GM12878 (cell line): ENCODE results near the gene SCLY. TPM values are rescaled to one million over a fixed set of nuclear protein-coding genes. Genes with fewer than 3 reads are reported as not detected.

Experiments used
- ATAC-seq: fragments of 200-7000 bp; cut with Tn5 transposase; 3 replicates; pipeline ENCODE4 v1.9.1; 2020; ENCODE audit warnings: mild to moderate bottlenecking, moderate library complexity
- BruUV-seq: library from RNA; stranded (reverse); fragments of 400-500 nt; replicated peaks from 2 replicates; lab custom pipeline; 2021; lab: Mats Ljungman, UMichigan
- CTCF ChIA-PET: fragments of 300-600 bp; sonication (Branson Sonifier 250); formaldehyde crosslinking; extraction: SDS; loops from one replicate; lab custom pipeline; 2021; ENCODE audit warnings: inconsistent platforms; lab: Yijun Ruan, JAX
- POLR2A ChIA-PET: fragments of 350-600 bp; formaldehyde crosslinking; extraction: SDS; loops from one replicate; lab custom pipeline; 2021; ENCODE audit warnings: inconsistent platforms; lab: Charles Lee
- RAD21 ChIA-PET: fragments of 300-600 bp; sonication (Branson Sonifier 250); formaldehyde crosslinking; loops from one replicate; lab custom pipeline; 2023; ENCODE audit warnings: antibody characterized with exemption; ENCODE audit not compliant: unreplicated experiment; lab: Charles Lee
- SMC1A ChIA-PET: fragments of 300-600 bp; sonication (Branson Sonifier 250); formaldehyde crosslinking; loops from one replicate; lab custom pipeline; 2023; ENCODE audit not compliant: unreplicated experiment, uncharacterized antibody; lab: Charles Lee
- DNase-seq: peaks from one replicate; pipeline ENCODE4 v3.0.0-alpha.2; 2011; ENCODE audit warnings: low read depth, low spot score
- FAIRE-seq: peaks from 3 replicates; lab custom pipeline; 2011; peaks lifted over from hg19 to GRCh38; lab: Jason Lieb, UNC
- H2AFZ ChIP-seq: 2 replicates; pipeline ENCODE4 v1.6.0; 2011; ENCODE audit warnings: low read depth, low read length, control low read depth; ENCODE audit not compliant: control insufficient read depth
- H3K27ac ChIP-seq: 2 replicates; pipeline ENCODE4 v1.5.1; 2011; ENCODE audit warnings: control low read depth; ENCODE audit not compliant: control insufficient read depth, insufficient read depth
- H3K27me3 ChIP-seq, 2 experiments: replicated peaks in 1 of 2; 2 replicates each; pipeline versions ENCODE4 v1.6.0 to v1.6.1; 2011; ENCODE audit warnings: low read length in 1 of 2; ENCODE audit not compliant: control insufficient read depth in 2 of 2, insufficient read depth in 2 of 2
- H3K36me3 ChIP-seq, 2 experiments: 2 replicates each; pipeline ENCODE4 v1.5.1; 2011; ENCODE audit warnings: low read length in 1 of 2; ENCODE audit not compliant: control insufficient read depth in 2 of 2, insufficient read depth in 2 of 2
- H3K4me1 ChIP-seq: 2 replicates; pipeline ENCODE4 v1.6.1; 2011; ENCODE audit warnings: mild to moderate bottlenecking, low read length, moderate library complexity, mixed read lengths; ENCODE audit not compliant: control insufficient read depth, insufficient read depth
- H3K4me2 ChIP-seq: 2 replicates; pipeline ENCODE4 v1.6.0; 2011; ENCODE audit warnings: control low read depth; ENCODE audit not compliant: control insufficient read depth, insufficient read depth
- H3K4me3 ChIP-seq: fragments of 200-600 bp; sonication (generic); 2 replicates; pipeline ENCODE4 v1.5.1; 2016
- H3K79me2 ChIP-seq: 2 replicates; pipeline ENCODE4 v1.6.0; 2011; ENCODE audit warnings: low read length; ENCODE audit not compliant: control insufficient read depth, insufficient read depth
- H3K9ac ChIP-seq: 2 replicates; pipeline ENCODE4 v1.8.0; 2011; ENCODE audit warnings: low read length, control low read depth, mixed read lengths; ENCODE audit not compliant: control insufficient read depth, insufficient read depth
- H3K9me3 ChIP-seq: replicated peaks from 3 replicates; pipeline ENCODE4 v1.5.1; 2011; ENCODE audit warnings: mild to moderate bottlenecking, low read length; ENCODE audit not compliant: control insufficient read depth, insufficient read depth
- H4K20me1 ChIP-seq: 2 replicates; pipeline ENCODE4 v1.6.0; 2011; ENCODE audit not compliant: control insufficient read depth, insufficient read depth
- ASH2L ChIP-seq: fragments of 300-600, 200-600 bp; sonication (generic); IDR thresholded peaks from 2 replicates; pipeline ENCODE4 v1.6.1; 2017; ENCODE audit warnings: low read depth, mild to moderate bottlenecking, borderline replicate concordance
- ATF7 ChIP-seq: fragments of 450-650 bp; IDR thresholded peaks from 2 replicates; pipeline ENCODE4 v1.6.1; 2016; ENCODE audit warnings: low read depth, mild to moderate bottlenecking
- GATAD2B ChIP-seq: fragments of 450-650 bp; conservative IDR thresholded peaks from 2 replicates; pipeline ENCODE4 v1.6.1; 2017; ENCODE audit warnings: low read depth, mild to moderate bottlenecking, moderate library complexity
- IRF4 ChIP-seq: IDR thresholded peaks from 2 replicates; pipeline ENCODE4 v1.6.1; 2011; ENCODE audit warnings: low read depth, low read length
- JUNB ChIP-seq: IDR thresholded peaks from 2 replicates; pipeline ENCODE4 v1.6.1; 2016; ENCODE audit warnings: antibody characterized with exemption, mild to moderate bottlenecking
- NBN ChIP-seq: fragments of 450-650 bp; IDR thresholded peaks from 2 replicates; pipeline ENCODE4 v1.6.1; 2016
- NFYA ChIP-seq: IDR thresholded peaks from 2 replicates; pipeline ENCODE4 v1.6.1; 2011; ENCODE audit warnings: low read depth, mild to moderate bottlenecking, low read length, improper control_type of control experiment, borderline replicate concordance
- POLR2A ChIP-seq: IDR thresholded peaks from 2 replicates; pipeline ENCODE4 v1.6.1; 2011; ENCODE audit warnings: low read depth, mild to moderate bottlenecking, low read length
- RBBP5 ChIP-seq: fragments of 200-600 bp; sonication (generic); conservative IDR thresholded peaks from 2 replicates; pipeline ENCODE4 v1.6.1; 2016
- RCOR1 ChIP-seq: conservative IDR thresholded peaks from 2 replicates; pipeline ENCODE4 v1.6.1; 2012; ENCODE audit warnings: low read depth, low read length, improper control_type of control experiment
- SIX5 ChIP-seq: IDR thresholded peaks from 2 replicates; pipeline ENCODE4 v1.6.1; 2011; ENCODE audit warnings: mild to moderate bottlenecking, low read depth, low read length, moderate library complexity; ENCODE audit not compliant: severe bottlenecking
- SMAD1 ChIP-seq: fragments of 450-650 bp; IDR thresholded peaks from 2 replicates; pipeline ENCODE4 v1.6.1; 2018; ENCODE audit warnings: mild to moderate bottlenecking, low read depth; ENCODE audit not compliant: partially characterized antibody
- SMARCA5 ChIP-seq: fragments of 450-650 bp; IDR thresholded peaks from 2 replicates; pipeline ENCODE4 v1.6.1; 2017; ENCODE audit warnings: mild to moderate bottlenecking
- SPI1 ChIP-seq: IDR thresholded peaks from 2 replicates; pipeline ENCODE4 v1.6.1; 2011; ENCODE audit warnings: low read depth, mild to moderate bottlenecking, low read length, moderate library complexity, borderline replicate concordance; ENCODE audit not compliant: insufficient read depth
- USF2 ChIP-seq: IDR thresholded peaks from 2 replicates; pipeline ENCODE4 v1.6.1; 2011; ENCODE audit warnings: low read depth, low read length, improper control_type of control experiment, borderline replicate concordance
- ZNF217 ChIP-seq: fragments of 450-650 bp; IDR thresholded peaks from 2 replicates; pipeline ENCODE4 v1.6.1; 2017; ENCODE audit warnings: antibody characterized with exemption, mild to moderate bottlenecking
- ZNF687 ChIP-seq: fragments of 450-650 bp; IDR thresholded peaks from 2 replicates; pipeline ENCODE4 v1.6.1; 2017; ENCODE audit warnings: mild to moderate bottlenecking, moderate library complexity
- ZSCAN29 ChIP-seq: fragments of 450-650 bp; IDR thresholded peaks from 2 replicates; pipeline ENCODE4 v1.6.1; 2017; ENCODE audit warnings: mild to moderate bottlenecking, moderate library complexity
- WGBS: methylation state at CpG from one replicate; pipeline ENCODE4 v1.1.6; 2016; ENCODE audit warnings: low lambda C conversion rate; ENCODE audit not compliant: insufficient replicate concordance, insufficient coverage; ENCODE audit errors: missing lambda C conversion rate; 5-methylcytosine and 5-hydroxymethylcytosine counted together
- in situ Hi-C: fragments of 300-500 bp; cut with MboI; formaldehyde crosslinking; loops from 9 replicates; pipeline ENCODE4 v1.14.3; 2018; ENCODE audit warnings: mixed read lengths
- intact Hi-C: fragments of 100-400 bp; cut with micrococcal nuclease; formaldehyde crosslinking; loops from one replicate; pipeline ENCODE4 v1.14.2; 2022; ENCODE audit not compliant: unreplicated experiment
- polyA plus RNA-seq, 11 experiments: library from polyadenylated mRNA; depleted of rRNA in 4 of 11; unstranded in 6 of 11; stranded (reverse) in 5 of 11; fragments of >200 nt; fragmentation: Nextera tagmentation in 4 of 11; fragmentation: Illumina TruSeq in 1 of 11; extraction: Ambion mirVana in 4 of 11; extraction: Trizol in 1 of 11; gene quantifications; 1 replicate in 1 of 11; 2 replicates in 10 of 11; pipeline versions ENCODE4 v1.2.1 to v1.2.3, GENCODE V29; 2011 to 2016; ENCODE audit warnings: inconsistent platforms in 2 of 11, missing spikeins in 2 of 11, low read depth in 1 of 11
- total RNA-seq, 4 experiments: library from RNA; depleted of rRNA in 3 of 4; stranded (reverse); fragments of >200 nt in 3 of 4; fragmentation: Illumina TruSeq in 1 of 4; extraction: Trizol in 1 of 4; gene quantifications; 2 replicates each; pipeline versions ENCODE4 v1.2.1 to v1.2.3, GENCODE V29; 2013 to 2021

Gene SCLY
- total and polyA plus RNA-seq, 10 of the 15 experiments (the other 5 are each of a cell fraction or from before 2014, with no cell fraction given): 3.3 to 49.1 (median 32.3) TPM

- no peaks in the 10 kb centered on the region for H3K27me3 ChIP-seq
- intact Hi-C loops (no loop called here), in situ Hi-C loops (no loop called here)
- H3K9ac ChIP-seq: no peak overlapping the region
- H3K79me2 ChIP-seq: no peaks in the 10 kb centered on the region
- FAIRE-seq: no peak
- no peak overlapping the region for H2AFZ ChIP-seq
- no peak for ATAC-seq
- peaks cover 4% of the 10 kb centered on the region; the same call in 2 of the 3 replicates for H3K9me3 ChIP-seq
- no peak overlapping the region for H3K4me2 ChIP-seq
- BruUV-seq: no TSS peak
- CTCF ChIA-PET: no interaction called here
- POLR2A ChIA-PET: no interaction called here
- SMC1A ChIA-PET: no interaction called here
- 70% methylated on average over 22 of the region's 30 CpGs for WGBS
- no peaks in the 10 kb centered on the region for H3K4me1 ChIP-seq
- no peaks in the 10 kb centered on the region for H3K36me3 ChIP-seq
- TF ChIP-seq IRF4 (no peak), POLR2A (no peak), SMAD1 (no peak), USF2 (no peak), RCOR1 (no peak), SPI1 (no peak), ASH2L (no peak), SMARCA5 (no peak), ZSCAN29 (no peak), RBBP5 (no peak), ZNF217 (no peak), GATAD2B (no peak), ZNF687 (no peak), SIX5 (no peak), NFYA (no peak), JUNB (no peak), ATF7 (no peak), NBN (no peak)
- no peaks in the 10 kb centered on the region for H4K20me1 ChIP-seq
- H3K4me3 ChIP-seq: no peak overlapping the region
- no peak for DNase-seq
- RAD21 ChIA-PET: no interaction called here
- no peak overlapping the region for H3K27ac ChIP-seq
Measured at GRCh38 chr2:238128534-238129001, 67.8 kb downstream of the SCLY start.
